Activated CD4-positive, alpha-beta memory T cell treated with anti-CD3 and anti-CD28 coated beads, Interleukin-2, amount 10 ng/mL, durations not matched to agents 7 days and 5 days (primary cell): ENCODE data around the gene PYGM. TPM values are rescaled to one million over a fixed set of nuclear protein-coding genes. Genes with fewer than 3 reads are reported as not detected.

Source experiments
- CTCF ChIA-PET: fragments of 350-600 bp; sonication (Branson Sonifier 250); formaldehyde crosslinking; loops from one replicate; lab custom pipeline; 2021; ENCODE audit warnings: antibody characterized with exemption, inconsistent platforms; lab: Charles Lee
- POLR2A ChIA-PET: fragments of 350-600 bp; sonication (Branson Sonifier 250); formaldehyde crosslinking; loops from one replicate; lab custom pipeline; 2021; ENCODE audit warnings: antibody characterized with exemption; lab: Charles Lee
- DNase-seq: peaks from one replicate; pipeline ENCODE4 v3.0.0-alpha.2; 2020
- H3K27ac Mint-ChIP-seq: one replicate; pipeline ENCODE4 v1.8.0; 2021; ENCODE audit warnings: mild to moderate bottlenecking, mixed read lengths
- H3K27me3 Mint-ChIP-seq: one replicate; pipeline ENCODE4 v1.8.0; 2021; ENCODE audit warnings: mixed read lengths
- H3K36me3 Mint-ChIP-seq: one replicate; pipeline ENCODE4 v1.8.0; 2021; ENCODE audit warnings: low read depth, mixed read lengths
- H3K4me1 Mint-ChIP-seq: one replicate; pipeline ENCODE4 v1.8.0; 2021; ENCODE audit warnings: mixed read lengths
- H3K4me3 Mint-ChIP-seq: one replicate; pipeline ENCODE4 v1.8.0; 2021; ENCODE audit warnings: mild to moderate bottlenecking, mixed read lengths
- H3K9me3 Mint-ChIP-seq: one replicate; pipeline ENCODE4 v1.8.0; 2021; ENCODE audit warnings: mixed read lengths
- total RNA-seq, 2 experiments: library from RNA; stranded (reverse); gene quantifications; one replicate each; pipeline ENCODE4 v1.2.3, GENCODE V29; 2021

The PYGM gene
- total RNA-seq, 2 experiments from 2014 or later: 3.1 to 4.0 TPM

DNA sequence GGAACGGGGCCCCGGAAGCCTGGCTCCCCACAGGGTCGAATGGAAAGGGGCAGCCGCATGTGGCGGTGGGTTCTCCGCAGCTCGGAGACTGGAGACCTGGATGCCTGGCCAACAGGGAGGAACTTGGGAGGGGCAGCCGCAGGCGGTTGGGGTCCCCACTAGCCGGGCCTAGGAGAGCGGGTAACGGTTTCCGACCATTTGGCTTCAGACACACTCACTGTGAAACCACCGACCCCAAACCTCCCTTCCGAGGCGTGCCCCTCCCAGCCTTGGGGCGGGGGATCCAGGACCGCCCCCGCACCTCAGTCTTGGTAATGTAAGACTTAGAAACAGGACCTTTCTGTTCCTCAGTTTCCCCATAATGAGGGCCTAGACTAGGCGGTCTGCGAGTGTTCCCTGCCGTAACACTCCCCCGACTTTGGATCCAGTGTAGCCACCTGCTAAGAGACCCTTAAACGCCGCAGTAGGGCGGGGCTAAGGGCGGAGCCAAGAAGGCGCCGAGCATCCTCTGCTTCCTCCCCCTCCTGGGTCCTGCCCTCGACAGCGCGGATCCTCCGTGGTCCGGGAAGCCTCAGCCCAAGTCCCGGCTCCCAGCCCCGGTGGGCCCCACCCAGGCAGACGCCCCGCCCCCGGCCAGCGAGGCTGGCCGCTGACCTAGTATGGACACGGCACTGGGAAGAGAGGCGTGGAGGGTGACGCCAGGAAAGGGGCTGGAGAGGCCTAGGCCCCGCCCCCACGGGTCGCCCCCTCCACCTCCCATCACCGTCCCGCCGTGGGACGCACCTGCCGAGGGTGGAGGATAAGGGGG, 14.0 kb downstream of the PYGM start:
- no peaks in the 10 kb centered on the region for H3K27me3 Mint-ChIP-seq
- POLR2A ChIA-PET: interaction anchor here (0.8 to 15.7 kb wide), 19 partner anchors 9 to 1904 kb away, joined by 3 to 435 read pairs (median 4); partner anchors contain the start of genes MAP4K2, NEAT1, PYGM and SF1
- H3K27ac Mint-ChIP-seq: peak overlapping the region; percentile 90

DNA sequence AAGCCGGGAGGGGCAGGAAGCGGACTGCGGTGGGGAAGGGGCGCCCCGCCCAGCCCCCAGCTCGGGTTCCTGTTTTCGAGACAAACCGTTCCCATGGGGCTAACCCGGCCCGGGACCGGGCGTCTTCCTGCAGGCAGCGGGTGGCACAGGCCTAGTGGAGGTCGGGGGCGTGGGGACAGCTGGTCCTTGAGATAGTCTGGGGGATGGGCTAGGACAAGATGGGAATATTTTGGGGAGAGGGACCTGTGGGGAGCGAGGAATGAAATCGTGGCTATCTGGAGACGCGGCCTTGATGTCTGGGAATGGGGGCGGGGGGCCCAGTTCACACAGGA, 14.6 kb downstream of the PYGM start:
- POLR2A ChIA-PET: interaction anchor here (0.8 to 15.7 kb wide), 20 partner anchors 9 to 1904 kb away, joined by 3 to 435 read pairs (median 4); partner anchors contain the start of genes MAP4K2, MUS81, NEAT1 and POLA2
- H3K36me3 Mint-ChIP-seq: peaks cover 28% of the 10 kb centered on the region
- peak overlapping the region; percentile 84 for H3K4me3 Mint-ChIP-seq
- H3K27me3 Mint-ChIP-seq: no peaks in the 10 kb centered on the region
- H3K9me3 Mint-ChIP-seq: no peaks in the 10 kb centered on the region
- peak; percentile 92 for DNase-seq
- peak overlapping the region; percentile 90 for H3K27ac Mint-ChIP-seq
- H3K4me1 Mint-ChIP-seq: peaks cover 52% of the 10 kb centered on the region
- CTCF ChIA-PET: interaction anchor here (0.8 to 9.8 kb wide), 9 partner anchors 16 to 1183 kb away, joined by 3 to 132 read pairs (median 20); partner anchors contain the start of genes CDC42BPG, PYGM and SF1

More for the DNA sequence above, 14.0 kb downstream of the PYGM start:
- peaks cover 28% of the 10 kb centered on the region for H3K36me3 Mint-ChIP-seq
- peak overlapping the region; percentile 84 for H3K4me3 Mint-ChIP-seq
- CTCF ChIA-PET: interaction anchor here (0.8 to 9.8 kb wide), 9 partner anchors 15 to 1182 kb away, joined by 3 to 132 read pairs (median 20); partner anchors contain the start of genes CDC42BPG, PYGM and SF1
- H3K4me1 Mint-ChIP-seq: peaks cover 53% of the 10 kb centered on the region
- DNase-seq: peak; percentile 89
- no peaks in the 10 kb centered on the region for H3K9me3 Mint-ChIP-seq

DNA sequence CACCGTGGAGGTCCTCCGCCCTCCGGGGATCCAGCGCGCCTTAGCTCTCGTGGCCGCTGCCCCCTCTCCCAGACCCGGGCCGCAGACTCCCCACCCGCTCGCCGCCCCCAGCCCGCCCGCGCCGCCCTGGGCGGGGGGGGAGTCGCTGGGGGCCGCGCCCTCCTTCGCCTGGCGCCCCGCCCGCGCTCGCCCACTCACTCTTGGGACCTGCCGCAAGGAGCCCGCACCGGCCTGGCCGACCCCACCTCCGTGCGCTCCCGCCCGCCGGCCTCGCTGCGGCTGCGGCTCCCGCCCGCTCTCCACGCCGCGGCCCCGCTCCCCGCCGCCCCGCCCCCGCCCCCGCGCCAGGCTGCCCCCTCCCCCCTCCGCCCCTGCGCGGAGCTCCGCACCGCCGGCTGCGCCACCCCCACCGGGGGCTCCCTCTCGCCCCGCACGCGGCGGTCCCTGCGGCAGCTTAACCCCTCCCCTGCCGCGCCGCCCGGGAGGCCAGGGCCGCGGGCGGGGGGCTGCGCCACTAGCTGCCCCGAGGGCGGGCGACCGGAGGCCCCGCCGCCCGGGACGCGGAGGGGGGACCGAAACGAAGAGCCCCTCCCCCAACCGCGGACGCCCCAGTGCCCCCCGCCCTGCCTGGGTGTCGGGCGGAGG, 15.1 kb downstream of the PYGM start:
- peak; percentile 54 for DNase-seq
- no peaks in the 10 kb centered on the region for H3K27me3 Mint-ChIP-seq
- peak overlapping the region; percentile 96 for H3K27ac Mint-ChIP-seq
- peak overlapping the region; percentile 95 for H3K4me3 Mint-ChIP-seq
- peaks cover 29% of the 10 kb centered on the region for H3K36me3 Mint-ChIP-seq
- peaks cover 50% of the 10 kb centered on the region for H3K4me1 Mint-ChIP-seq
- ChIA-PET POLR2A (interaction anchor here (0.7 to 15.7 kb wide), 30 partner anchors 8 to 1903 kb away, joined by 3 to 435 read pairs (median 4); partner anchors contain the start of genes ARL2, CDCA5, MAP3K11 and MAP4K2), CTCF (interaction anchor here (0.8 to 9.8 kb wide), 13 partner anchors 16 to 1183 kb away, joined by 3 to 132 read pairs (median 8); partner anchors contain the start of genes CDC42BPG, PRDX5, PYGM and SF1)
- no peaks in the 10 kb centered on the region for H3K9me3 Mint-ChIP-seq

DNA sequence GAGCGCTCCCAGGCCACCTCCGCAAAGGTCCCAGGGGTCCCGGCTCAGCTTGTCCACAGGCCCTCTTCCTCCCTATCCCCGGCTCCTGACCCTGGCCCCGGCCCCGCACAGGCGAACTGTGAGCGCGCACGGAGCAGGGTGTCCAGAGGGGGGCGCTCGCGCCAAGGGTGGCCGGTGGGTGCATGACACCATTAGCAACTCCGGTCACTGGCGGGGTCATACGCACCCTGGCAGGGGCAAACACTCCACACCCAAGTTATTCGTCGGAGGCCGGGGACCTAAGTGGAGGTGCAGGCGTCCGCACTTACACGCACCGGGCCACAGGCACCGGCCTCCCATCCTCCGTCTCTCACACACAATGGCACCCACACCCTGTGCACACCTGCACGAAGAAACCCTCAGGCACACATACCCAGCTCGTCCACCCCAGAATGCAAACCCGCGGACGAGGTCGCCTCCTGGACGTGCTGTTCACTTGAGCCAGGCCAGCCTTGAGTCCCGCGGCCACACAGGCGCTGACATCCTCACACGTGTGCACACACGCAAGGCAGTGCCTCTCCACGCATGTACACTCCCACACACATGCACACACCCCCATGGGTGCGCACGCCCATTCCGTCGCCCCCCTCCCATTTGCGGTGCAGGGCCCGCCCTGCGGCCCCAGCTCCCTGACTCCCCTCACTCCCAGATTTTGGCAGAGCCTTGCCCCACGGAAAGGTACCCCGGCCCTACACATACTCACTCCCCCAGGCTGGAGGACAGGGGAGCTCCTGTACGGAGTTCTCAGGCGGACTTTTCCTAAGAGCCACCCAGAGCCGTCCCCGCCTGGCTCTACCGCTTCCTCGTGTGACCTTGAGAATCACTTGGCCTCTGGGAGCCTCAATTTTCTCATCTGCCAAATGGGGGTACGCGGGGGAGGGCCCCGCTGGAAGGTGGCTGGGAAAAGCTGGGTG, 15.9 kb downstream of the PYGM start, which contains the start of gene RASGRP2:
RASGRP2 (minus strand) TSS at position 552 of the 953 bp plus-strand sequence. CDS start 1,276 bp downstream, outside the sequence.
- CTCF ChIA-PET: interaction anchor here (0.6 to 9.8 kb wide), 13 partner anchors 17 to 434 kb away, joined by 3 to 132 read pairs (median 8); partner anchors contain the start of genes CDC42BPG, PRDX5, PYGM and SF1

DNA sequence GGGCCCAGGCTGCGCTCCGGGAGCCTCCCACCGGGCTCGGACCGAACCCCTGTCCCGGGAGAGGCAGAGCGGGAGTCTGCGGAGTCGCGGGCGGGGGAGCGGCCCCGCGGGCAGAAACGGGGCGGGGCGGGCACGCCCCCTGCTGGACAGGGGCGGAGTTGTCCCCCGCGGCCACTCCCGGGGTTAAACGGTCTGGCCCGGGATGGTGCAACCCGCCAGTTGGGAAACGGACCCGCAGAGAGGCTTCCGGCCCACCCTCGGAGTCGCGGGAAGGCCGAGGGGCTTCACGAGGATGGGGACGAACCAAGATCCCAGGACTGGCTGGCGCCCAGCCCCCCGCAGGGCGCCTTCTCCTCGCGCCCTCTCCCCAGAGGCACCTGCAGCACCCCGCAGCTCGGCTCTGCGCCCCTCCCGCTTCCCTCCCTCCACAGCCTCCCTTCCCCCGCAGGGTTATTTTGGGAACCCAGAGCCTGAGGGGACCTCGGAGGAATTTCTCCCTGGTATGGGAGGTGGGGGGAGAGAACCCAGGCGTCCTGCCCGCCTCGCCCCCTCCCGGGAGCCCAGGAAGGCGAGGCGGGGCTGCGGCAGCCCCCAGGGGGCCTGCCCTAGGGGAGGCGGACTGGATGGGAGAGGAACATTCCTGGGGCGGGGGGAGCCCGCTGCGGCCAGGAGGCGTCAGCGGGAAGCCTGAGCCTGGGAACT, 16.7 kb downstream of the PYGM start:
- Mint-ChIP-seq H3K9me3 (no peaks in the 10 kb centered on the region), H3K4me3 (peak overlapping the region; percentile 95), H3K27ac (no peak overlapping the region), H3K27me3 (no peaks in the 10 kb centered on the region), H3K4me1 (peaks cover 47% of the 10 kb centered on the region), H3K36me3 (peaks cover 33% of the 10 kb centered on the region)
- ChIA-PET POLR2A (interaction anchor here (0.7 to 15.7 kb wide), 14 partner anchors 10 to 872 kb away, joined by 3 to 435 read pairs (median 8); partner anchors contain the start of genes CDCA5, MAP3K11, MAP4K2 and POLA2), CTCF (interaction anchor here (0.6 to 9.8 kb wide), 12 partner anchors 9 to 433 kb away, joined by 3 to 132 read pairs (median 14); partner anchors contain the start of genes CDC42BPG, PYGM and SF1)
- peak; percentile 79 for DNase-seq

More for the DNA sequence above, 15.9 kb downstream of the PYGM start, which contains the start of gene RASGRP2:
- no peaks in the 10 kb centered on the region for H3K27me3 Mint-ChIP-seq
- H3K27ac Mint-ChIP-seq: peak within 1 kb of the TSS; percentile 96
- peaks cover 36% of the 10 kb centered on the region for H3K36me3 Mint-ChIP-seq
- POLR2A ChIA-PET: interaction anchor here (0.7 to 15.7 kb wide), 29 partner anchors 8 to 1116 kb away, joined by 3 to 435 read pairs (median 4); partner anchors contain the start of genes ARL2, CDCA5, MAP3K11 and MAP4K2
- DNase-seq: peak; percentile 92
- peaks cover 50% of the 10 kb centered on the region for H3K4me1 Mint-ChIP-seq
- peak within 1 kb of the TSS; percentile 95 for H3K4me3 Mint-ChIP-seq
- H3K9me3 Mint-ChIP-seq: no peaks in the 10 kb centered on the region

DNA sequence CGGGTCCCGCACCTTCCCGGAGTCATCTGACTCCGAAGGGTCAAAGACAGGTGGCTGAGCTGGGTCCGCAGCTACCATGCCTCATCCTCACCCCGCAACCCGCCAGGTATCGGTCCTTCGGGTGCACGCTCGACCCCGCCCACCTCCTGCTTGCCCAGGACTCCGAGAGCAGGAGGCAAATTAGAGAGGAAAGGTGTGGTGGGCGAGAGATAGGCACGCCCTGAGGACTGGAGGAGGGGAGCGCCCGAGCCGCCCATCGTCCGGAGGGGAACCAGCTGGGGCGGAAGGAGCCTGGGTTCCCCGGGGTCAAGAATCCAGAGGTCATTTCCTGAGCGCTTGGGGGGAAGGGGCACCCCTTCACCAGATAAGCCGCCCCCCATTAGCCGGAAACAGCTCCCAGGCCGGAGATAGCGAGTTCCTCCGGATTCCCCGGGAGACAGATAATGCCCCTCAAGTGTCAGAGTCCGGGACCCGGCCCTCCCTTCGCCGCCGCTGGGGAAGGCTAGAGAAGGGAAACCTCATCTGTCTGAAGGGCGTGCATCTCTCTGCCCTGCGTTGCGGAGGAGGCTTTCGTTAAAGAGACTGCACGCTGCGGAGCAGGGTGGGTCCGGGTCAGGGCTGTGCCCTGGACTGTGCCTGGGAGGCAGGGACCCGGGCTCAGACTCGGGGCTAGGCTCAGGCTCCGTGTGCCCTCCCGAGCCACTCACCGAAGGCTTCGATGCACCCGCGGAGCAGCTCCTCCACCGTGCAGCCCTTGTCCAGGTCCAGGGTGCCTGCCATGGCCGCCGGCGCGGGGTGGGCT, 17.5 kb downstream of the PYGM start:
- POLR2A ChIA-PET: interaction anchor here (1.1 to 15.7 kb wide), 6 partner anchors 9 to 369 kb away, joined by 3 to 435 read pairs (median 10); partner anchors contain the start of genes PYGM, SF1 and TM7SF2
- peak overlapping the region; percentile 40 for H3K27ac Mint-ChIP-seq
- H3K4me1 Mint-ChIP-seq: peaks cover 43% of the 10 kb centered on the region
- peaks cover 36% of the 10 kb centered on the region for H3K36me3 Mint-ChIP-seq
- peak overlapping the region; percentile 74 for H3K4me3 Mint-ChIP-seq
- no peaks in the 10 kb centered on the region for H3K9me3 Mint-ChIP-seq
- CTCF ChIA-PET: interaction anchor here (1.6 to 9.8 kb wide), 9 partner anchors 8 to 107 kb away, joined by 3 to 132 read pairs (median 20); partner anchors contain the start of genes PYGM and SF1
- peak; percentile 48 for DNase-seq
- no peaks in the 10 kb centered on the region for H3K27me3 Mint-ChIP-seq

DNA sequence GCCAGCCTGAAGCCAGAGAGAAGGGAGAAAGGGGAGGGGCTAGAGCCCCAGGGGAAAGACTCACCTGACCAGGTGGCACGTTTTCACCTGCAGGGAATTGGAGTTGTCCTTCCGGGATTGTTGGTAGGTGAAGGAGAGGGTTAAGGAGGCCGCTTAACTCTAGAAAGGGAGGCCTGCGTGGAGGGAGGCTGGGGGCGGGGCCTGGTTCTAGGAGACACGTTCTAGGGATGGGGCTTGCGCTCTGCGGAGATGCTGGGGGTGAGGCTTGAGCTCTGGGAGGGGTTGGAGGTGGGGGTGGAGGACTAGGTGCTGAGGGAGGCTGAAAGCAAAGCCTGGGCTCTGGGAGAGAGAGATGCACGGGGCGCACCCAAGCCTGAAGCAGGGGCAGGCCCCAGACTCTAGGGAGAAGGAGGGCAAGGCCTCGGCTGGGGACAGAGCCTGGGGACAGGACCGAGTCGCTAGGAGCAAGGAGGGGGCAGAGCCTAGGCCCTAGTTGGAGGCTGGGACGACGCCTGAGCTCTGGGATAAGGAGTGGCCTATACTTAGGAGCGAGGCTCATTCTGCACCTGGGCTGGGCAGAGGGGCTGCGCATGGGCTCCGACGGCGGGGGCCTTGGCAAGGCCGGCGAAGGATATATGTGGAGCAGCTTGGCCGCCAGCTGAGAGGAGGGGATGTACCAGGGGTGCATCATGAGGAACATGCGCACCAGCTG, 18.2 kb downstream of the PYGM start:
- Mint-ChIP-seq H3K4me3 (peak overlapping the region; percentile 74), H3K27me3 (no peaks in the 10 kb centered on the region), H3K36me3 (peaks cover 44% of the 10 kb centered on the region), H3K9me3 (no peaks in the 10 kb centered on the region), H3K4me1 (peaks cover 38% of the 10 kb centered on the region), H3K27ac (no peak overlapping the region)
- POLR2A ChIA-PET: interaction anchor here (1.1 to 15.7 kb wide), 4 partner anchors 8 to 45 kb away, joined by 3 to 435 read pairs (median 104); partner anchors contain the start of genes PYGM and SF1
- DNase-seq: no peak
- CTCF ChIA-PET: interaction anchor here (1.6 to 9.8 kb wide), 4 partner anchors 7 to 53 kb away, joined by 3 to 132 read pairs (median 29); partner anchors contain the start of gene PYGM

DNA sequence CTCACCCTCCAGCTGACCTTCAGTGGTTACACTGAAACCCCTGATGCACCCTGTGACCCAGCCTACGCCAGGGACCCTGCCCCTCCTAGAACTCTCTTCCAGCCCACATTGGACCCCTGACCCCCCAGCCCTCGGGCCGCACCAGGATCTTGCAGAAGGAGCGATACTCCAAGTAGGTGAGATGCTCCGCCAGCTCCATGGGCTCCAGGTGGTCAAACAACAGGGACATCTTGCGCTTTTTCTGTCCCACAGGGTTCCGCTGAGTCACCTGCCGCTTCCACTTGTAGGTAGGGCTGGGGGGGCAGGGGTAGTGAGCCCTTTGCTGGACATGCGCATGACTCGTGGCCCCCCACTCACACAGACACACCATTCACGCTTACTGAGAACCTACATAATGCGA, 19.9 kb downstream of the PYGM start:
- Mint-ChIP-seq H3K36me3 (peaks cover 57% of the 10 kb centered on the region), H3K9me3 (no peaks in the 10 kb centered on the region), H3K4me1 (peaks cover 31% of the 10 kb centered on the region), H3K4me3 (no peak overlapping the region), H3K27me3 (no peaks in the 10 kb centered on the region), H3K27ac (no peak overlapping the region)
- CTCF ChIA-PET: interaction anchor here (9.8 kb wide), 1 partner anchor 21 kb away, joined by 132 read pairs; the partner anchor contains the start of gene PYGM
- POLR2A ChIA-PET: interaction anchor here (10.4 to 15.7 kb wide), 2 partner anchors 23 to 35 kb away, joined by 197 to 435 read pairs; partner anchors contain the start of genes PYGM and SF1
- DNase-seq: no peak

DNA sequence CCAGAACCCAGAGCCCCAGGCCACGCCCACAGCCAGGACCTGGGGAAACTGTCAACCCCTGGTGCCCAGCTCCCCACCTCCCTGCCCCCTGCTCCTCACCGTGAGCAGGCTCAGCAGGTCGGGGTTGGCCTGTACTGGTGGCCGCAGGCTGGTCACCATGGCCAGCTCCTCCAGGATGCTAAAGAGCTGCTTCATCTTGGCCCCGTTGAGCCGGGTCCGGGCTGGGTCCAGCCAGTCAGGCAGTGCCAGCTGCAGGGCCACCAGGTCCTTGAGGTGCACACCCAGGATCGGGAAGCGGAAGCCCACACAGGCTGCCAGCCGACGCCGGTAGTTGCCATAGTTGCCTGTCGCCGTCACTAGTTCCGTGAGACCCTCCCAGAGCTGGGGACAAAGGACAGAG, 23.1 kb downstream of the PYGM start:
- H3K4me1 Mint-ChIP-seq: peaks cover 26% of the 10 kb centered on the region
- DNase-seq: no peak
- no peaks in the 10 kb centered on the region for H3K27me3 Mint-ChIP-seq
- H3K9me3 Mint-ChIP-seq: no peaks in the 10 kb centered on the region
- CTCF ChIA-PET: no interaction called here
- peaks cover 66% of the 10 kb centered on the region for H3K36me3 Mint-ChIP-seq
- no peak overlapping the region for H3K4me3 Mint-ChIP-seq
- POLR2A ChIA-PET: interaction anchor here (0.8 to 1.0 kb wide), 2 partner anchors 7 to 33 kb away, joined by 3 to 4 read pairs; partner anchors contain the start of gene RASGRP2
- H3K27ac Mint-ChIP-seq: no peak overlapping the region
